Liver (tissue), 3 donors: ENCODE results near the gene TGM2.

Source experiments
- FOXA1 ChIP-seq: IDR thresholded peaks from 2 replicates; pipeline ENCODE4 v1.6.1; 2016; ENCODE audit warnings: antibody characterized with exemption
- GABPA ChIP-seq, 2 donors: IDR thresholded peaks in 1 of 2; conservative IDR thresholded peaks in 1 of 2; 2 replicates each; pipeline ENCODE4 v1.6.1; 2016; ENCODE audit warnings: antibody characterized with exemption in 2 of 2, mild to moderate bottlenecking in 1 of 2, moderate library complexity in 1 of 2
- HNF4A ChIP-seq, 2 donors: conservative IDR thresholded peaks; 2 replicates each; pipeline ENCODE4 v1.6.1; 2016; ENCODE audit warnings: antibody characterized with exemption in 2 of 2, mild to moderate bottlenecking in 2 of 2
- JUND ChIP-seq, 2 donors: IDR thresholded peaks; 2 replicates each; pipeline ENCODE4 v1.6.1; 2016; ENCODE audit warnings: antibody characterized with exemption in 2 of 2
- RAD21 ChIP-seq, 2 donors: IDR thresholded peaks; 2 replicates each; pipeline ENCODE4 v1.6.1; 2016; ENCODE audit warnings: antibody characterized with exemption in 2 of 2, mild to moderate bottlenecking in 2 of 2
- RXRA ChIP-seq, 2 donors: IDR thresholded peaks; 2 replicates each; pipeline ENCODE4 v1.6.1; 2017 to 2018; ENCODE audit warnings: antibody characterized with exemption in 2 of 2, mild to moderate bottlenecking in 1 of 2
- SP1 ChIP-seq: IDR thresholded peaks from 2 replicates; pipeline ENCODE4 v1.6.1; 2018; ENCODE audit warnings: antibody characterized with exemption, mild to moderate bottlenecking
- TAF1 ChIP-seq: conservative IDR thresholded peaks from 2 replicates; pipeline ENCODE4 v1.6.1; 2016; ENCODE audit warnings: antibody characterized with exemption, mild to moderate bottlenecking
- YY1 ChIP-seq: IDR thresholded peaks from 2 replicates; pipeline ENCODE4 v1.6.1; 2016; ENCODE audit warnings: antibody characterized with exemption, mild to moderate bottlenecking
- TF ChIP-seq, protein P1 (sequence below): fragments of 150-350 bp; IDR thresholded peaks from 2 replicates; pipeline ENCODE4 v1.5.1; 2017; ENCODE audit warnings: improper control_type of control experiment, low read depth, low read length; ENCODE audit not compliant: missing input control
- TF ChIP-seq, protein P2 (sequence below): IDR thresholded peaks from 2 replicates; pipeline ENCODE4 v1.6.1; 2016; ENCODE audit warnings: antibody characterized with exemption
- TF ChIP-seq, protein P3 (sequence below): IDR thresholded peaks from 2 replicates; pipeline ENCODE4 v1.6.1; 2016; ENCODE audit warnings: antibody characterized with exemption, mild to moderate bottlenecking
- TF ChIP-seq, protein P4 (sequence below): IDR thresholded peaks from 2 replicates; pipeline ENCODE4 v1.6.1; 2016; ENCODE audit warnings: antibody characterized with exemption
- TF ChIP-seq, protein P5 (sequence below): IDR thresholded peaks from 2 replicates; pipeline ENCODE4 v1.6.1; 2016; ENCODE audit warnings: antibody characterized with exemption
- donor health status: healthy.
- donor health status: healthy.

DNA sequence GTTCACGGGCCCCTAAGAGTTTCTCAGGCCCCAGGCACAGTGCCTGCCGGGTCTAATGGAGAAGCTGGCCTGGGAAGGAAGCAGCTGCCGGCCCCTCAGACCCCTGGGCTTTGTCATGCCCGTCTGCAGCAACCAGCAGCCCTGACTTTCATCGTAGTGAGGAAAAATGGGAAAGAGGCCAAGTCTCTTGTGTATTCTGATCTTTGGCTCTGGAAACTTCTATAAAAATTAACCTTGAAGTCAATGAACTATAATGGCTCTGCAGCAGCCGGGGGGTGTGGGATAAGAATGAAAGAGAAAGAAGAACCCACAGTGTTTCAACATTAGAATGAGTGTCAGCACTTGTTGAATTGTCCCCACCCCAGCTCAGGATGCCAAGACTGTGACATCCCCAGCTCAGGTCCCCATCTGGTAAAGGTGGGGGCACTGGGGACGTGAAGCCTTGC, 12.9 kb downstream of the TGM2 start:
- TF ChIP-seq, protein P1, sequence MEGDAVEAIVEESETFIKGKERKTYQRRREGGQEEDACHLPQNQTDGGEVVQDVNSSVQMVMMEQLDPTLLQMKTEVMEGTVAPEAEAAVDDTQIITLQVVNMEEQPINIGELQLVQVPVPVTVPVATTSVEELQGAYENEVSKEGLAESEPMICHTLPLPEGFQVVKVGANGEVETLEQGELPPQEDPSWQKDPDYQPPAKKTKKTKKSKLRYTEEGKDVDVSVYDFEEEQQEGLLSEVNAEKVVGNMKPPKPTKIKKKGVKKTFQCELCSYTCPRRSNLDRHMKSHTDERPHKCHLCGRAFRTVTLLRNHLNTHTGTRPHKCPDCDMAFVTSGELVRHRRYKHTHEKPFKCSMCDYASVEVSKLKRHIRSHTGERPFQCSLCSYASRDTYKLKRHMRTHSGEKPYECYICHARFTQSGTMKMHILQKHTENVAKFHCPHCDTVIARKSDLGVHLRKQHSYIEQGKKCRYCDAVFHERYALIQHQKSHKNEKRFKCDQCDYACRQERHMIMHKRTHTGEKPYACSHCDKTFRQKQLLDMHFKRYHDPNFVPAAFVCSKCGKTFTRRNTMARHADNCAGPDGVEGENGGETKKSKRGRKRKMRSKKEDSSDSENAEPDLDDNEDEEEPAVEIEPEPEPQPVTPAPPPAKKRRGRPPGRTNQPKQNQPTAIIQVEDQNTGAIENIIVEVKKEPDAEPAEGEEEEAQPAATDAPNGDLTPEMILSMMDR = no peak
- TF ChIP-seq GABPA (IDR thresholded peaks at IDR 0.05 in 1 of 2, conservative IDR thresholded peaks at IDR 0.05 in 1 of 2) (no peak), SP1 (peak; percentile 84), TAF1 (no peak), FOXA1 (no peak), JUND (IDR thresholded peaks at IDR 0.05) (peak; percentile 27 to 34), RAD21 (IDR thresholded peaks at IDR 0.05) (peak; percentile 19 to 30), YY1 (peak; percentile 72), HNF4A (conservative IDR thresholded peaks at IDR 0.05) (peak; percentile 67 to 79), RXRA (IDR thresholded peaks at IDR 0.05) (peak; percentile 93 to 94)
- TF ChIP-seq, protein P2, sequence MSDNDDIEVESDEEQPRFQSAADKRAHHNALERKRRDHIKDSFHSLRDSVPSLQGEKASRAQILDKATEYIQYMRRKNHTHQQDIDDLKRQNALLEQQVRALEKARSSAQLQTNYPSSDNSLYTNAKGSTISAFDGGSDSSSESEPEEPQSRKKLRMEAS = no peak
- TF ChIP-seq, protein P3, sequence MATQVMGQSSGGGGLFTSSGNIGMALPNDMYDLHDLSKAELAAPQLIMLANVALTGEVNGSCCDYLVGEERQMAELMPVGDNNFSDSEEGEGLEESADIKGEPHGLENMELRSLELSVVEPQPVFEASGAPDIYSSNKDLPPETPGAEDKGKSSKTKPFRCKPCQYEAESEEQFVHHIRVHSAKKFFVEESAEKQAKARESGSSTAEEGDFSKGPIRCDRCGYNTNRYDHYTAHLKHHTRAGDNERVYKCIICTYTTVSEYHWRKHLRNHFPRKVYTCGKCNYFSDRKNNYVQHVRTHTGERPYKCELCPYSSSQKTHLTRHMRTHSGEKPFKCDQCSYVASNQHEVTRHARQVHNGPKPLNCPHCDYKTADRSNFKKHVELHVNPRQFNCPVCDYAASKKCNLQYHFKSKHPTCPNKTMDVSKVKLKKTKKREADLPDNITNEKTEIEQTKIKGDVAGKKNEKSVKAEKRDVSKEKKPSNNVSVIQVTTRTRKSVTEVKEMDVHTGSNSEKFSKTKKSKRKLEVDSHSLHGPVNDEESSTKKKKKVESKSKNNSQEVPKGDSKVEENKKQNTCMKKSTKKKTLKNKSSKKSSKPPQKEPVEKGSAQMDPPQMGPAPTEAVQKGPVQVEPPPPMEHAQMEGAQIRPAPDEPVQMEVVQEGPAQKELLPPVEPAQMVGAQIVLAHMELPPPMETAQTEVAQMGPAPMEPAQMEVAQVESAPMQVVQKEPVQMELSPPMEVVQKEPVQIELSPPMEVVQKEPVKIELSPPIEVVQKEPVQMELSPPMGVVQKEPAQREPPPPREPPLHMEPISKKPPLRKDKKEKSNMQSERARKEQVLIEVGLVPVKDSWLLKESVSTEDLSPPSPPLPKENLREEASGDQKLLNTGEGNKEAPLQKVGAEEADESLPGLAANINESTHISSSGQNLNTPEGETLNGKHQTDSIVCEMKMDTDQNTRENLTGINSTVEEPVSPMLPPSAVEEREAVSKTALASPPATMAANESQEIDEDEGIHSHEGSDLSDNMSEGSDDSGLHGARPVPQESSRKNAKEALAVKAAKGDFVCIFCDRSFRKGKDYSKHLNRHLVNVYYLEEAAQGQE = no peak
- TF ChIP-seq, protein P4, sequence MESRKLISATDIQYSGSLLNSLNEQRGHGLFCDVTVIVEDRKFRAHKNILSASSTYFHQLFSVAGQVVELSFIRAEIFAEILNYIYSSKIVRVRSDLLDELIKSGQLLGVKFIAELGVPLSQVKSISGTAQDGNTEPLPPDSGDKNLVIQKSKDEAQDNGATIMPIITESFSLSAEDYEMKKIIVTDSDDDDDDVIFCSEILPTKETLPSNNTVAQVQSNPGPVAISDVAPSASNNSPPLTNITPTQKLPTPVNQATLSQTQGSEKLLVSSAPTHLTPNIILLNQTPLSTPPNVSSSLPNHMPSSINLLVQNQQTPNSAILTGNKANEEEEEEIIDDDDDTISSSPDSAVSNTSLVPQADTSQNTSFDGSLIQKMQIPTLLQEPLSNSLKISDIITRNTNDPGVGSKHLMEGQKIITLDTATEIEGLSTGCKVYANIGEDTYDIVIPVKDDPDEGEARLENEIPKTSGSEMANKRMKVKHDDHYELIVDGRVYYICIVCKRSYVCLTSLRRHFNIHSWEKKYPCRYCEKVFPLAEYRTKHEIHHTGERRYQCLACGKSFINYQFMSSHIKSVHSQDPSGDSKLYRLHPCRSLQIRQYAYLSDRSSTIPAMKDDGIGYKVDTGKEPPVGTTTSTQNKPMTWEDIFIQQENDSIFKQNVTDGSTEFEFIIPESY = peak; percentile 71
- TF ChIP-seq, protein P5, sequence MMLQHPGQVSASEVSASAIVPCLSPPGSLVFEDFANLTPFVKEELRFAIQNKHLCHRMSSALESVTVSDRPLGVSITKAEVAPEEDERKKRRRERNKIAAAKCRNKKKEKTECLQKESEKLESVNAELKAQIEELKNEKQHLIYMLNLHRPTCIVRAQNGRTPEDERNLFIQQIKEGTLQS = no peak
